Muscle layer of duodenum (tissue), 2 donors: ENCODE data around the gene CLCN6.

Experiments
- H3K27ac ChIP-seq: one replicate; pipeline ENCODE4 v1.7.0; 2013; ENCODE audit warnings: mild to moderate bottlenecking, low read length
- H3K27me3 ChIP-seq: one replicate; pipeline ENCODE4 v1.7.0; 2013; ENCODE audit warnings: low read depth, mild to moderate bottlenecking, control low read depth, low read length
- H3K36me3 ChIP-seq, 2 donors: one replicate each; pipeline ENCODE4 v1.7.0; 2013; ENCODE audit warnings: low read length in 2 of 2, control low read depth in 1 of 2, mild to moderate bottlenecking in 1 of 2; ENCODE audit not compliant: insufficient read depth in 2 of 2, control insufficient read depth in 1 of 2
- H3K4me1 ChIP-seq, 2 donors: one replicate each; pipeline ENCODE4 v1.7.0; 2013; ENCODE audit warnings: low read length in 2 of 2, mild to moderate bottlenecking in 2 of 2, control low read depth in 1 of 2, moderate library complexity in 1 of 2; ENCODE audit not compliant: insufficient read depth in 2 of 2, control insufficient read depth in 1 of 2
- H3K4me3 ChIP-seq, 2 donors: one replicate each; pipeline ENCODE4 v1.7.0; 2013; ENCODE audit warnings: low read length in 2 of 2, low read depth in 1 of 2, mild to moderate bottlenecking in 1 of 2
- H3K9me3 ChIP-seq, 2 donors: one replicate each; pipeline ENCODE4 v1.7.0; 2013; ENCODE audit warnings: low read length in 2 of 2, control low read depth in 1 of 2, mild to moderate bottlenecking in 1 of 2; ENCODE audit not compliant: control insufficient read depth in 1 of 2
- donor health status: healthy.

The CLCN6 gene

DNA sequence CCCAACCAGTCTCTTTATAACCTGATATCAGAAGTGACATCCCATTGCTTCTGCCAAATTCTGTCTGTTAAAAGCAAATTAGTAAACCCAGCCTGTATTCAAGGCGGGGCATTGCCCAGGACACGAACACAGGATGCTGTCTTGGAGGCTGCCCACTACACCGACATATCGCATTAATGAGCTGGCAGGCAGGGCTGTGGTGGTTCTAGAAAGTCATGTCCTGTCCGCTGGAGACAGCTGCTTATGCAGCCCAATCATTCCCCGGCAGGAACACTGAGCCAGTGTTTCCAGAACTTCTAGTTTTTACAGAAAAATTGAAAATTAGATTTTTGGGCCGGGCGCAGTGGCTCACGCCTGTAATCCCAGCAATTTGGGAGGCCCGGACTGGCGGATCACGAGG lies 24.7 kb upstream of the CLCN6 start:
- Histone ChIP-seq H3K27me3 (no peaks in the 10 kb centered on the region), H3K4me3 (no peak overlapping the region), H3K36me3 (no peaks in the 10 kb centered on the region), H3K9me3 (no peaks in the 10 kb centered on the region), H3K4me1 (peaks cover 0 to 10% of the 10 kb centered on the region in 2 donors), H3K27ac (no peak overlapping the region)

DNA sequence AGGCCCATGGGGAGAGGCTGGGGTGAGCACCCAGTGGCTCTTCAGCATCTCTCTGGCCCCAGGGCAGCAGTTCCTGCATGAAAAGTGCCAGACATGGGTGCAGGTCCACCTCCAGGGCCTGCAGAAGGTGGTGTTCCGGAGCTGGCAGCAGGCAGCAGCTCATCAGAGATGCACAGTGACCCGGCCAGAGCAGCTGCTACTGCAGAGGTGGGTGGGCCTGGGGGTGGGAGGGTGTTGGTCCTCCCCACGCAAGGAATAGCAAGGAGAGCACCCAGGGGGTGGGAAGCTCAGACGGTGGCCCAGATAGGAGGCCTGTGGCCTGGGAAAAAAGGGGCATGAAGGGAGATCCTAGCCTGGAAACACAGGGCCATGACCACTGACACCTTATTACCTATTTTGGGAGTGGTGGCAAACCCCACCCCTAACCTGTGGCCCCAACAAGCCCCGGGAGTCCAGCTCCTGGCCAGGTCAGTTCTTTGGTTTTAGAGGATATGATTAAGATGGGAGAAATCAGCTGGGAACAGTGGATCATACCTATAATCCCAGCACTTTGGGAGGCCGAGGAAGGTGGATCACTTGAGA lies 23.8 kb upstream of the CLCN6 start:
- no peak overlapping the region for H3K27ac ChIP-seq
- no peaks in the 10 kb centered on the region for H3K27me3 ChIP-seq
- no peak overlapping the region for H3K4me3 ChIP-seq
- no peaks in the 10 kb centered on the region for H3K9me3 ChIP-seq
- H3K36me3 ChIP-seq, result no peaks in the 10 kb centered on the region
- H3K4me1 ChIP-seq, result peaks cover 7 to 15% of the 10 kb centered on the region in 2 donors

DNA sequence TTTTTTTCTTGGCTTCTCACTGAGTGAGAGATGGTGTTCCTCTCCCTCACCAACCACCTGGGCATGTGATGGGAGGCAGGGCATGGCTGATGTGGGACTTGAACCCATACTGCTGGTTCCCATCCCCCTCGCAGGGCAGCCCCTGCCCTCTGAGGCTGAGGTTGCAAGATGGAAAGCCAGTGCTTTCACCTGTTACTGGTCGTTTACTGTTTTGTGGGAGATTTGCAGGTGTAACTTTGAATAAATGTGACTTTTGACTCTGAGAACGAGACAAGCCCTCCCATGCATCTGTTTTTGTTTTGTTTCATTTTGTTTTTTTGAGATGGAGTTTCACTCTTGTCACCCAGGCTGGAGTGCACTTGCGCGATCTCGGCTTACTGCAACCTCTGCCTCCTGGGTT lies 22.4 kb upstream of the CLCN6 start:
- no peaks in the 10 kb centered on the region for H3K36me3 ChIP-seq
- H3K4me1 ChIP-seq, result peaks cover 14 to 27% of the 10 kb centered on the region in 2 donors
- H3K27ac ChIP-seq, result no peak overlapping the region
- H3K4me3 ChIP-seq, result no peak overlapping the region
- no peaks in the 10 kb centered on the region for H3K9me3 ChIP-seq
- no peaks in the 10 kb centered on the region for H3K27me3 ChIP-seq

DNA sequence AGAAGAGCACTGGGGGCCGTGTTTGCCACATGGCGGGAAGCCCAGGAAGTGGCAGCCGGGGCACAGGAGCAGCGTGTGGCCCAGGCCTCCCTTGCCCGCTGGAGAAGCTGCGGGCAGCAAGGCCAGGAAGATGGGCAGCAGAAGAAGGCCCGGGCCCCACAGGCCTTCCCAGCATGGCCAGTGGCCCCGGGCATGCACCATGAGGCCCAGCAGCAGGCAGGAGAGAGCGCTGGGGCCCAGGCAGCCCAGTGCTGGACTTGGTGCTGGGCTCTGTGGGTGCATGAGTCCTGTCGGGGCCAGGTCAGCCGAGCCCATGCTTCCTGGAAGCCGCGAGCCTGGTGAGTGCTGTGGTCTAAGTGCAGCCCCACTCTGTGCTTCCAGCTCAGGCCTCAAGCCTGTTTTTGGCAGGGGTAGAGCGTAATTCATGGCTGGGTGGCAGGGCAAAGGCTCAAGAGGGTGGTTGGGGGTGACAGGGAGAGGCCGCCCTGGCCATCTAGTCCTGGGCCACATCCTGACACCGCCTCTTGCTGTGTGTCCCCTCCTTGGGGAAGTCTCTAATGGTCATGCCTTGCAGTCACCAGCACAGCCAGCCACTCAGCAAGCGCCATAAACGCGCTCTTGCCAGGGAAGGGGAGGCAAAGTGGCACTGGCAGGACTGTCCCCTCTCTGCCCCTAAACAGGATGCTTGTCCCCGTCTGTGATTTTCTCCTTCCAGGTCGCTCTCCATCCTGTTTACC lies 21.6 kb upstream of the CLCN6 start:
- Histone ChIP-seq H3K9me3 (no peaks in the 10 kb centered on the region), H3K4me3 (peak overlapping the region in 1 of 2 donors; percentile 48), H3K27me3 (no peaks in the 10 kb centered on the region), H3K27ac (no peak overlapping the region), H3K4me1 (peaks cover 14 to 32% of the 10 kb centered on the region in 2 donors), H3K36me3 (no peaks in the 10 kb centered on the region)

DNA sequence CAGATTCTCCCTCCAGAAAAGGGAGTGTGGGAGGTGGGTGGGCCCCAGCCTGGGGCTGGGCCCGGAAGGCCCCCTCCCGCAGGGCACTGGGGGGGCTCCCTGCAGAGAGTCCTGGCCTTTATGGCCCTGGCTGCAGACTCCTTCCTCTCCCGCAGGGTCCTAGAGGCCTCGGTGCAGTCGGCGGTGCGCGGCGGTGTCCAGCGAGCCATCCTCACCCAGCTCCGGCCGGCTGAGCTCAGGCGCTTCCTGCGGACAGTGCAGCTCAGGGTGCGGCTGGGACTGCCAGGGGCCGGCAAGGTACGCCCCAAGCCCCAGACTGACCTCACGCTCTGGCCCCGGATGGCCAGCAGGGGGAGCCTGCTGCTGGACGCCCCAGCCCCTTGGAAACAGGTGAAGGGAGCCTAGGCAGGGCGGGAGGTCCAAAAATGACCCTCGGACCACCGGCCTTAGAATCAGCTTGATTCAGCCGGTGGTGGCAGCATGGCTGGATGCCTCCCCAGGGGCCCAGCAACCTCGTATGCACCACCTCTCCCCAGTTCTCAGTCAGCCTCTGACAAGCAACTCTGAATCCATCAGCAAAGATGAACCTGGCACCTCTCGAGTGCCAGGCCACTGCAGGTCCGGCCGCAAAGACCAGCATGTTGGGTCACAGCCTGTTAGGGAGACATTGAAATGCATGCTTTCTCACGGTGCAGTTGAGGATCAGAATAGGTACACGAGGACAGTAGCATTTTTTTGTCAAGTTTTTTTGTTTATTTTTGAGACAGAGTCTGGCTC lies 20.8 kb upstream of the CLCN6 start:
- H3K4me3 ChIP-seq, result peak overlapping the region in 1 of 2 donors; percentile 48
- H3K9me3 ChIP-seq, result no peaks in the 10 kb centered on the region
- H3K27me3 ChIP-seq, result no peaks in the 10 kb centered on the region
- H3K36me3 ChIP-seq, result peaks cover 0 to 4% of the 10 kb centered on the region in 2 donors
- H3K27ac ChIP-seq, result no peak overlapping the region
- H3K4me1 ChIP-seq, result peaks cover 22 to 32% of the 10 kb centered on the region in 2 donors

DNA sequence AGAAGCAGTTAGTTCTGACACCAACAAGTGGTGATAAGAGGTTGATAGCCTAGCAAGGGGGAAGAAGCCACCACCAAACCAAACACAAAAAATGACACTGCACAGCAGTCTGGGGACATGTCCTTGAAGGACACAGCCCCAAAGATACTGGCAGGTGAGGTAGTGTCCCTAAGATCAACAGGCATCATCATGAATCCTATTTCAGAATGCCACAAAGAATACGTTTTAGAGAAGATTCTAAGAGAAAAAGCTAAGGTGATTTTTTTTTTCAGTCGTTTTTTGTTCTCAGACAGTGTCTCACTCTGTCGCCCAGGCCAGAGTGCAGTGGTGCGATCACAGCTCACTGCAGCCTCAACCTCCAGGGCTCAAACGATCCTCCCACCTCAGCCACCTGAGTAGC lies 19.8 kb upstream of the CLCN6 start:
- Histone ChIP-seq H3K27ac (no peak overlapping the region), H3K27me3 (no peaks in the 10 kb centered on the region), H3K9me3 (no peaks in the 10 kb centered on the region), H3K36me3 (peaks cover 0 to 4% of the 10 kb centered on the region in 2 donors), H3K4me1 (peaks cover 30 to 33% of the 10 kb centered on the region in 2 donors), H3K4me3 (no peak overlapping the region)

DNA sequence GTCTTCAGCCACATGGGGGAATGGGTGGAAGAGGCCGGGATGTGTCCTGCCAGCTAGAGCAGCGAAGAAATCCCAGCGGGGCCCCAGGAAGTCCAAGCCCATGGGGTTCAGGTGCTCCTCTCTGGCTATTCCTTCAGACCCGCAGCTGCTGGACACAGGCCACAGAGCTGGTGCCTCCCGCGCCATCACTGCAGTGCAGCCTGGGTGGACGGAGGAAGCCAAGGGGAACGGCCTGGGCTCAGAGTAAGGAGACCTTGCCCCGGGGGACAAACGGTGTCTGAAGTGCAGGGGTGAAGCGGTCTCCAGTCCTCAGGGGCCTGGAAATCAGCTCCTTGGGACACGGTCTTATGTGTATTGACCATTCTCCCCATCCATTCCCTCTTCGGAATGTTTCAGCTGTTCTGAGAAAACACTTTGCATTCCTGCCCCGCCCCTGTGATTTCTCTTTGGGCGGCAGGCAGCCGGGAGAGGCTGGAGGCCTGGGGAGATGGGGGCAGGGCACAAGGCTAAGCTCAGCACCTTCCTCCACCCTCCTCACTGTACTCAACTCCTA lies 18.7 kb upstream of the CLCN6 start:
- Histone ChIP-seq H3K27ac (peak overlapping the region; percentile 56), H3K27me3 (no peaks in the 10 kb centered on the region), H3K4me3 (no peak overlapping the region), H3K4me1 (peaks cover 34 to 38% of the 10 kb centered on the region in 2 donors), H3K9me3 (no peaks in the 10 kb centered on the region), H3K36me3 (peaks cover 5 to 9% of the 10 kb centered on the region in 2 donors)

DNA sequence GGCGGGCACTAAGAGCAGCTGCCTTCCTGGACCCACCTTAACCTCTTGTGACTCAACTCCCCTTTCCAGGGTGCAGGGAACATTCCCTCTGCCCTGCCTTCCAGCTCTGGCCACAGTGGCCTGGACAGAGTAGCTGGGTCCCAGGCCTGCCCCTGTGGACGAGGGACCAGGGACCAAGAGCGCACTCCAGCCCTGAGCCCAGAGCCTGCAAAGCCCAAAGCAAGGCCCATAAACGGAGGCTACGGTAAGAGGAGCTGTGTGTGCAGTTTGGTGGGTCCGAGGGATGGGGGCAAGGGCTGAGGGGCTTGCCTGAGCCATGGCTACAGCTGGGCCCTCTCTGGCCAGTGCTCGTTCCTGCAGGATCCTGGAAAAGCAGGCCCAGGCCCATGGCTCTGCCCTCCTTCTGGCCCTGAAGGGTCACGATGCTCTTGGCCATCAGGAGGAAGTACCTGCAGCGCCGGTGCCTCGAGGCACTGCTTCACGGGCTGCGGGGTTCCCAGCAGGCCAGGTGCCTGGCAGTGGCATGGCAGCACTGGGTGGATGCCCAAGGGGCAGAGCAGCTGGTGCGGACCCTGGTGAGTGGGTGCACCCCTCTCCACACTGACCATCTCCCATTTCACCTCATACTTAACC lies 18.1 kb upstream of the CLCN6 start:
- H3K4me1 ChIP-seq, result peaks cover 34 to 38% of the 10 kb centered on the region in 2 donors
- H3K4me3 ChIP-seq, result no peak overlapping the region
- H3K27me3 ChIP-seq, result no peaks in the 10 kb centered on the region
- no peaks in the 10 kb centered on the region for H3K9me3 ChIP-seq
- H3K27ac ChIP-seq, result peak overlapping the region; percentile 56
- peaks cover 10 to 11% of the 10 kb centered on the region in 2 donors for H3K36me3 ChIP-seq

DNA sequence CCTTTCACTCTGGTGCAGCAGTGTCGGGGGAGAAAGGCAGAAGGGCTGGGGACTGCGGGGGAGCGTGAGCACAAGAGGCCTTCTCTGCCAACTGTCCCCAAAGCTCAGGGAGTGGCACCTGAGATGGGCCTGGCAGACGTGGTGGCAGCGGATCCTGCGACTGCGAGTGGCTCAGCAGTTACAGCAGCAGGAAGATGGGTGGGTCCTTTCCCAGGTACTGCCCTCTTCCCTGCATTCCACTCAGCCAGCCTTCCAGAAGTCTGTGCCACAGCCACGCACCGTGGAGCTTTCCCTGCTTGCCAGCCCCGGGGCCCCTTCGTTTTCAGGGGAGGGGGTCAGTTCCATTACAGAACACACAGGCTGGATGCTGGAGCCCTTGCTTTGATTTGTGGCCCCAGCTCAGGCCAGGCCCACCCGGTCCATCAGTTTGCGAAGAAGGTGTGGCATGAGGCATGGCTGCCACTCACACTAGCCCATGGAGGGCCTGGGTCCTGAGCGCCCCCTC lies 17.4 kb upstream of the CLCN6 start:
- Histone ChIP-seq H3K27me3 (no peaks in the 10 kb centered on the region), H3K4me3 (no peak overlapping the region), H3K9me3 (no peaks in the 10 kb centered on the region), H3K4me1 (peaks cover 34 to 38% of the 10 kb centered on the region in 2 donors), H3K36me3 (peaks cover 10 to 13% of the 10 kb centered on the region in 2 donors), H3K27ac (no peak overlapping the region)

DNA sequence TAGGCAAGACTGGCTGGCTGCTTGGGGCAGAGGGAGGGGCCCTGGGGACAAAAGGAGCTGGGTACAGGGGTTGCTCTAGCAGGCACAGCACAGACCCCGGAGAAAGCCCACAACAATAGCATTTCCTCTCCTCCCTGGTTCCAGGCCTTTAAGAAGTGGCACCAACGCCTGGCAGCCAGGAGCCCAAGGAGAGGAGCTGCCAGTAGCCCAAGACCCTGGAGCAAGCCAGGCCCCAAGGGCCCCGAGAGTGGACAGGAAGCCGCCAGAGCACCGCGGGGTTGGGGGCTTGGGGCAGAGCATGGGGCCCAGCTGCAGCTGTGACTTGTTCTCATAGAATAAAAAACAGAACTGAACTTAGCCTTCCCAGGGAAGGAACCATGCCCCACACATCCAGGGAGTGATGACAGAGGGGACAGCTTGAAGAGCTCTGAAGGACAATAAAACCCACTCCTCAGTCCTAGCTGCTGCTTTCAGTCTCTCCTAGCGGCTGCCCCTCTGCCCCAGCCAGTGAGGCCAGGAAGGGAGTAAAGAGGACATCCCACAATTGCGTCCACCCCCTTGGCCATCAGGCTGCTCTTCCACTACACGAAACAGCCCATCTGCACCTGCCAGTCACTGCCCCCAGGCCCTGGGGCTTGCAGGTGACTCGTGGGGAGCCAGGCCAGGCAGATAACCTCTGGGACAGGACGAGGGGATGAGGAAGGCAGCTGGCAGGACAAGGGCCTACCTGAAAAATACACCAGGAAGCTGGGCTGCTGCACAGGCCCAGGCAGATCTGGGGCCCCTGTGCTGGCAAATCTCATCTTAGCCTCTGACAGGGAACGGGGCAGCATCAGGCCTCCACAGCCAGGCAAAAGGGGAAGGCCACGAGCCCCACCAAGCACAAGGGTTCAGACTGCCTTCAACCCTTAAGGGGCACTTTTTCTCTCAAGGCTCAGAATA lies 16.6 kb upstream of the CLCN6 start:
- Histone ChIP-seq H3K27ac (peak overlapping the region; percentile 94), H3K36me3 (peaks cover 18 to 21% of the 10 kb centered on the region in 2 donors), H3K4me1 (peaks cover 34 to 38% of the 10 kb centered on the region in 2 donors), H3K9me3 (no peaks in the 10 kb centered on the region), H3K4me3 (no peak overlapping the region), H3K27me3 (no peaks in the 10 kb centered on the region)
